Hepatocyte (in vitro differentiated cells): ENCODE results near the gene ARHGAP40. TPM values are rescaled to one million over a fixed set of nuclear protein-coding genes. Genes with fewer than 3 reads are reported as not detected.

Source experiments
- DNase-seq: peaks from one replicate; pipeline ENCODE4 v3.0.0-alpha.2; 2016; ENCODE audit warnings: low spot score
- H2AFZ ChIP-seq: fragments of 200-600 bp; sonication (generic); 2 replicates; pipeline ENCODE4 v1.6.0; 2016; ENCODE audit warnings: antibody characterized with exemption, mild to moderate bottlenecking
- H3K27ac ChIP-seq: fragments of 200-600 bp; sonication (generic); 2 replicates; pipeline ENCODE4 v1.5.1; 2016; ENCODE audit warnings: mild to moderate bottlenecking
- H3K27me3 ChIP-seq: fragments of 200-600 bp; sonication (generic); 2 replicates; pipeline ENCODE4 v1.6.1; 2016
- H3K36me3 ChIP-seq: fragments of 200-600 bp; sonication (generic); replicated peaks from 2 replicates; pipeline ENCODE4 v1.5.1; 2016; ENCODE audit warnings: low read depth; ENCODE audit not compliant: insufficient read depth
- H3K4me1 ChIP-seq: fragments of 200-600 bp; sonication (generic); 2 replicates; pipeline ENCODE4 v1.5.1; 2016; ENCODE audit warnings: mild to moderate bottlenecking, moderate library complexity; ENCODE audit not compliant: insufficient read depth
- H3K4me2 ChIP-seq: fragments of 200-600 bp; sonication (generic); 2 replicates; pipeline ENCODE4 v1.6.0; 2016
- H3K4me3 ChIP-seq: fragments of 200-600 bp; sonication (generic); 2 replicates; pipeline ENCODE4 v1.5.1; 2016; ENCODE audit warnings: mild to moderate bottlenecking
- H3K79me2 ChIP-seq: fragments of 200-600 bp; sonication (generic); 2 replicates; pipeline ENCODE4 v1.6.0; 2017; ENCODE audit warnings: mild to moderate bottlenecking
- H3K9me2 ChIP-seq: fragments of 200-600 bp; sonication (generic); replicated peaks from 2 replicates; pipeline ENCODE4 v1.6.0; 2017; ENCODE audit warnings: mild to moderate bottlenecking; ENCODE audit not compliant: insufficient read depth
- H3K9me3 ChIP-seq: fragments of 200-600 bp; sonication (generic); 2 replicates; pipeline ENCODE4 v1.5.1; 2016; ENCODE audit warnings: low read depth, mild to moderate bottlenecking
- H4K20me1 ChIP-seq: fragments of 200-600 bp; sonication (generic); 2 replicates; pipeline ENCODE4 v1.6.0; 2016; ENCODE audit warnings: mild to moderate bottlenecking; ENCODE audit not compliant: insufficient read depth, poor library complexity, severe bottlenecking
- EZH2 ChIP-seq: fragments of 200-600 bp; sonication (generic); IDR thresholded peaks from 2 replicates; pipeline ENCODE4 v1.6.1; 2016; ENCODE audit warnings: antibody characterized with exemption, mild to moderate bottlenecking, borderline replicate concordance
- EZH2phosphoT487 ChIP-seq: fragments of 200-600 bp; sonication (generic); IDR thresholded peaks from one replicate; pipeline ENCODE4 v1.6.1; 2018; ENCODE audit warnings: antibody characterized with exemption, mild to moderate bottlenecking, low read depth, moderate library complexity; ENCODE audit not compliant: unreplicated experiment, severe bottlenecking
- whole genome bisulfite sequencing: methylation state at CpG from one replicate; pipeline ENCODE4 v1.1.6; 2016; ENCODE audit warnings: low lambda C conversion rate; ENCODE audit errors: missing lambda C conversion rate; 5-methylcytosine and 5-hydroxymethylcytosine counted together
- polyA plus RNA-seq: library from polyadenylated mRNA; unstranded; fragments of >200 nt; fragmentation: Nextera tagmentation; extraction: Ambion mirVana; gene quantifications from 2 replicates; pipeline ENCODE4 v1.2.1, GENCODE V29; 2016
- total RNA-seq: library from RNA; depleted of rRNA; stranded (reverse); fragments of >200 nt; gene quantifications from 2 replicates; pipeline ENCODE4 v1.2.3, GENCODE V29; 2014
- TF ChIP-seq, protein P1 (sequence below): fragments of 200-600 bp; sonication (generic); IDR thresholded peaks from 2 replicates; pipeline ENCODE4 v1.5.1; 2016; ENCODE audit warnings: antibody characterized with exemption, mild to moderate bottlenecking; ENCODE audit not compliant: poor library complexity

Gene ARHGAP40
- total and polyA plus RNA-seq, 2 experiments from 2014 or later, result 1.1 to 1.2 TPM

DNA sequence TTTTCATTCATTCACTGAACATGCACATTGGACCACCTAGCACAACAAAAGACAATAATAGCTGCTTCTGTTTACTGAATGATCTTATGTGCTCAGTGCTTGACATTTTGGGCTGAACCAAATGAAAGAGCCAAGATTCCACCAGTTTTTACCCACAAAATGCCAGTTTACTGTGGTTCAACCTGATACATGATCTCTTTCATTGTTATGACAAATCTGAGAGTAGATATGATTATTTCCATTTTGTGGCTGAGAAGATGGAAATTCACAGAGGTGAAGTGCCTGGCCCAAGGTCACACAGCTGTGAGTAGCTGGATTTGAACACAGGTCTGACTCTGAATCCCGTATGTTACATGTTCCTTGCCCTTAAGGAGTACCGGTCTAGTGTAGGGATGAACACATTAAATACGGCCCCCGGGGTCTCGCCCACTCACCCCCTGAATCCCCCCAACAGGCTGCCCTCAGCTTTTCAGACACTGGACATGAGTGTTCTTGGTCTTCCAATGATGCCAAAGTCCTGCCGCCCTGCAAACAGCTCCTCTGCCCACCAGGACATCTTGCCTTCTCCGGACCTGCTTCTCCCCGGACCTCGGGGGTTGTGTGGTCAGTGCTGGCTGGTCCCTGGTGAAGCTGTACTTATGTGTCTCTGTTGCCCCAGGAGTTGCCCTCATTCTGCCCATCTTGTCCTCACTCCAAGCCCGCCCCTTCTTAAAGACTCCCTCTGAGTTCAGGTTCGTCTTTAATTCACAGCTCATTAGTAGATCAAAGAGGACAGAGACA is 64.1 kb downstream of the ARHGAP40 start:
- H3K36me3 ChIP-seq, result no peaks in the 10 kb centered on the region
- no peaks in the 10 kb centered on the region for H3K27me3 ChIP-seq
- H2AFZ ChIP-seq, result no peak overlapping the region
- peak overlapping the region; percentile 59 for H3K4me2 ChIP-seq
- 59% methylated on average over 10 of the region's 11 CpGs for WGBS
- no peak overlapping the region for H3K4me3 ChIP-seq
- no peak for TF ChIP-seq EZH2
- TF ChIP-seq, protein P1, sequence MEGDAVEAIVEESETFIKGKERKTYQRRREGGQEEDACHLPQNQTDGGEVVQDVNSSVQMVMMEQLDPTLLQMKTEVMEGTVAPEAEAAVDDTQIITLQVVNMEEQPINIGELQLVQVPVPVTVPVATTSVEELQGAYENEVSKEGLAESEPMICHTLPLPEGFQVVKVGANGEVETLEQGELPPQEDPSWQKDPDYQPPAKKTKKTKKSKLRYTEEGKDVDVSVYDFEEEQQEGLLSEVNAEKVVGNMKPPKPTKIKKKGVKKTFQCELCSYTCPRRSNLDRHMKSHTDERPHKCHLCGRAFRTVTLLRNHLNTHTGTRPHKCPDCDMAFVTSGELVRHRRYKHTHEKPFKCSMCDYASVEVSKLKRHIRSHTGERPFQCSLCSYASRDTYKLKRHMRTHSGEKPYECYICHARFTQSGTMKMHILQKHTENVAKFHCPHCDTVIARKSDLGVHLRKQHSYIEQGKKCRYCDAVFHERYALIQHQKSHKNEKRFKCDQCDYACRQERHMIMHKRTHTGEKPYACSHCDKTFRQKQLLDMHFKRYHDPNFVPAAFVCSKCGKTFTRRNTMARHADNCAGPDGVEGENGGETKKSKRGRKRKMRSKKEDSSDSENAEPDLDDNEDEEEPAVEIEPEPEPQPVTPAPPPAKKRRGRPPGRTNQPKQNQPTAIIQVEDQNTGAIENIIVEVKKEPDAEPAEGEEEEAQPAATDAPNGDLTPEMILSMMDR, result no peak
- no peak for TF ChIP-seq EZH2phosphoT487
- H3K9me2 ChIP-seq, result no peaks in the 10 kb centered on the region
- no peaks in the 10 kb centered on the region for H3K9me3 ChIP-seq
- no peak for DNase-seq
- H3K27ac ChIP-seq, result peak overlapping the region; percentile 86
- H4K20me1 ChIP-seq, result no peaks in the 10 kb centered on the region
- peaks cover 8% of the 10 kb centered on the region for H3K4me1 ChIP-seq
- H3K79me2 ChIP-seq, result no peaks in the 10 kb centered on the region

DNA sequence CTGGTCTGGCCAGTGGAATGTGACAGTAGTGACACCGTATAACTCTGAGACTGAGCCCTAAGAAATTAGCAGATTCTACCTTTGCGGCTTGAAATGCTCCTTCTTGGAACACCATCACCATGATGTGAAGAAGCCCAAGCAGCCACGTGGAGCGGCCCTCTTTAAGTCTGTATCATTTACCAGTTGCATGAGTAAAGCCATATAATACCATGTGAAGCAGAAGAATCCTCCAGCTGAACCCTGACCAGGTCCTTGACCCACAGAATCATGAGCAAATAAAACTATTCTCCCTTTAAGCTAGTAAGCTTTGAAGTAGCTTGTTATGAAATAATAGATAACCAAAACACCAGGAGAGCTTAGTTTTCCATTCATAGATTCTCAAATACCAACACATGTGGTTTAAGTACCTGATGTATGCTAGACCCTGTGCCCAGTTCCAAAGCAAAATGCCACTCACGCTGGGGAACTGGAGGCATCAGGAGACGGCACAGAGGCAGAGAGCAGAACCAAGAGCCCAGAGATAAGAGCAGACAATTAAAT is 65.9 kb downstream of the ARHGAP40 start:
- Histone ChIP-seq H3K4me1 (peaks cover 8% of the 10 kb centered on the region), H3K79me2 (no peaks in the 10 kb centered on the region), H3K4me2 (no peak overlapping the region), H3K9me2 (no peaks in the 10 kb centered on the region), H3K27me3 (peaks cover 13% of the 10 kb centered on the region), H3K27ac (no peak overlapping the region), H2AFZ (no peak overlapping the region), H3K4me3 (no peak overlapping the region), H3K9me3 (no peaks in the 10 kb centered on the region), H3K36me3 (no peaks in the 10 kb centered on the region), H4K20me1 (no peaks in the 10 kb centered on the region)
- 74% methylated on average over 6 of the region's 6 CpGs for WGBS
- no peak for DNase-seq
- no peak for TF ChIP-seq EZH2
- no peak for TF ChIP-seq EZH2phosphoT487
- TF ChIP-seq, protein P1, result no peak

DNA sequence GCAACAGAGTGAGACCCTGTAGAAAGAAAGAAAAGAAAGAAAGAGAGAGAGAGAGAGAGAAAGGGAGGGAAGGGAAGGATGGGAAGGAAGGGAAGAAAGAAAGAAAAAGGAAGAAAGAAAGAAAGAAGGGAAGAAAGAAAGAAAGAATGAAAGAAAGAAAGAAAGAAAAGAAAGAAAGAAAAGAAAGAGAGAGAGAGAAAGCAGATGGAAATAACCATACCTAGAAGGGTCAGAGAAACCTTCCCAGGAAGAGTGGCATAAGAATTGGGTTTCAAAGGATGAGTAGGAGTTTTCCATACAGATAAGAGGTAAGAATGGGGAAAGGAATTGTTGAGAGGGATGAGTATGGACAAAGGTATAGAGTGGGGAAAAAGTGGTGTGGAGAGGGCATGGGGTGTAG is 68.1 kb downstream of the ARHGAP40 start:
- no peak for DNase-seq
- H3K79me2 ChIP-seq, result no peaks in the 10 kb centered on the region

More for the DNA sequence above, 68.1 kb downstream of the ARHGAP40 start:
- no peaks in the 10 kb centered on the region for H3K9me2 ChIP-seq
- H3K9me3 ChIP-seq, result no peaks in the 10 kb centered on the region
- H3K27me3 ChIP-seq, result peaks cover 25% of the 10 kb centered on the region
- H3K4me3 ChIP-seq, result no peak overlapping the region
- peaks cover 8% of the 10 kb centered on the region for H3K4me1 ChIP-seq
- H2AFZ ChIP-seq, result no peak overlapping the region
- H3K4me2 ChIP-seq, result no peak overlapping the region
- no peak overlapping the region for H3K27ac ChIP-seq
- no peak for TF ChIP-seq EZH2
- no peak for TF ChIP-seq EZH2phosphoT487
- TF ChIP-seq, protein P1, result no peak
- H4K20me1 ChIP-seq, result no peaks in the 10 kb centered on the region
- H3K36me3 ChIP-seq, result no peaks in the 10 kb centered on the region
